Gastroesophageal sphincter (tissue), 3 donors: ENCODE data around the gene PHLDB1.
"Not testable (repeated sequence)": the region's sequence is repeated elsewhere in the genome, so short reads cannot be mapped to it uniquely, and the experiment has no call there.

Experiments used
- POLR2AphosphoS5 ChIP-seq: sonication (generic); formaldehyde crosslinking; IDR thresholded peaks from one replicate; pipeline ENCODE4 v1.6.1; 2017; ENCODE audit warnings: antibody characterized with exemption
- TF ChIP-seq, protein P1 (sequence below), 4 experiments: fragments of 200-600 bp in 2 of 4; fragments of 450-650 bp in 2 of 4; sonication (generic) in 1 of 4; IDR thresholded peaks; one replicate each; pipeline ENCODE4 v1.5.1; 2017 to 2019; ENCODE audit warnings: antibody characterized with exemption in 4 of 4, mild to moderate bottlenecking in 2 of 4, moderate library complexity in 2 of 4

DNA sequence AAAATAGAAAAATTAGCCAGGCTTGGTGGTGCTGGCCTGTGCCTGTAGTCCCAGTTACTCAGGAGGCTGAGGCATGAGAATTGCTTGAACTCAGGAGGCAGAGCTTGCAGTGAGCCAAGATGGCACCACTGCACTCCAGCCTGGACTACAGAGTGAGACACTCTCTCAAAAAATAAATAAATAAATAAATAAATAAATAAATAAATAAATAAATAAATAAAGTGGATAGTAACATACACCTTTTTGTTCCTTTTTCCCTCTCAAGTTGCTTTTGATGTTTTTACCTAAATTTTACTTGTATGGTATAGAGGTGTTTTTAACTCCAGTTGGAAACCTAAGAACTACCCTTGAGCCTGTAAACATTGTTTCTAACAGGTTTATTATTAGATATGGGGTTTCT is 29.4 kb upstream of the PHLDB1 start:
- TF ChIP-seq, protein P1, sequence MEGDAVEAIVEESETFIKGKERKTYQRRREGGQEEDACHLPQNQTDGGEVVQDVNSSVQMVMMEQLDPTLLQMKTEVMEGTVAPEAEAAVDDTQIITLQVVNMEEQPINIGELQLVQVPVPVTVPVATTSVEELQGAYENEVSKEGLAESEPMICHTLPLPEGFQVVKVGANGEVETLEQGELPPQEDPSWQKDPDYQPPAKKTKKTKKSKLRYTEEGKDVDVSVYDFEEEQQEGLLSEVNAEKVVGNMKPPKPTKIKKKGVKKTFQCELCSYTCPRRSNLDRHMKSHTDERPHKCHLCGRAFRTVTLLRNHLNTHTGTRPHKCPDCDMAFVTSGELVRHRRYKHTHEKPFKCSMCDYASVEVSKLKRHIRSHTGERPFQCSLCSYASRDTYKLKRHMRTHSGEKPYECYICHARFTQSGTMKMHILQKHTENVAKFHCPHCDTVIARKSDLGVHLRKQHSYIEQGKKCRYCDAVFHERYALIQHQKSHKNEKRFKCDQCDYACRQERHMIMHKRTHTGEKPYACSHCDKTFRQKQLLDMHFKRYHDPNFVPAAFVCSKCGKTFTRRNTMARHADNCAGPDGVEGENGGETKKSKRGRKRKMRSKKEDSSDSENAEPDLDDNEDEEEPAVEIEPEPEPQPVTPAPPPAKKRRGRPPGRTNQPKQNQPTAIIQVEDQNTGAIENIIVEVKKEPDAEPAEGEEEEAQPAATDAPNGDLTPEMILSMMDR (IDR thresholded peaks at IDR 0.05): not testable (repeated sequence)
- not testable (repeated sequence) for TF ChIP-seq POLR2AphosphoS5
